H1 (cell line): ENCODE data around the gene KCNIP2. TPM values are rescaled to one million over a fixed set of nuclear protein-coding genes. Genes with fewer than 3 reads are reported as not detected.

Experiments
- CHD2 ChIP-seq: IDR thresholded peaks from 2 replicates; pipeline ENCODE4 v1.6.1; 2012; ENCODE audit warnings: low read length, improper control_type of control experiment
- EP300 ChIP-seq, 2 experiments: IDR thresholded peaks; 1 replicate in 1 of 2; 2 replicates in 1 of 2; pipeline ENCODE4 v1.6.1; 2011 to 2012; ENCODE audit warnings: low read depth in 2 of 2, low read length in 2 of 2, mild to moderate bottlenecking in 2 of 2, borderline replicate concordance in 1 of 2, inconsistent platforms in 1 of 2, moderate library complexity in 1 of 2
- GABPA ChIP-seq: IDR thresholded peaks from 2 replicates; pipeline ENCODE4 v1.6.1; 2011; ENCODE audit warnings: mild to moderate bottlenecking, low read length, moderate library complexity, borderline replicate concordance; ENCODE audit not compliant: insufficient read depth
- KDM5A ChIP-seq: fragments of 200-600 bp; IDR thresholded peaks from 2 replicates; pipeline ENCODE4 v1.7.1; 2012; ENCODE audit warnings: mild to moderate bottlenecking, low read length, inconsistent platforms, mixed read lengths
- PHF8 ChIP-seq: fragments of 200-600 bp; sonication (generic); conservative IDR thresholded peaks from 2 replicates; pipeline ENCODE4 v1.7.1; 2012; ENCODE audit warnings: low read depth, mild to moderate bottlenecking, inconsistent platforms, low read length, moderate library complexity
- SIX5 ChIP-seq: IDR thresholded peaks from 2 replicates; pipeline ENCODE4 v1.6.1; 2011; ENCODE audit warnings: mild to moderate bottlenecking, low read depth, low read length
- polyA plus RNA-seq, 7 experiments: library from polyadenylated mRNA; depleted of rRNA in 3 of 7; stranded (reverse) in 5 of 7; unstranded in 2 of 7; fragments of >200 nt in 5 of 7; fragments of 200-250 nt in 2 of 7; gene quantifications; 1 replicate in 5 of 7; 2 replicates in 1 of 7; 4 replicates in 1 of 7; pipeline versions ENCODE4 v1.2.1 to v1.2.3, GENCODE V29; 2011 to 2013; ENCODE audit warnings: missing spikeins in 2 of 7, mixed read lengths in 2 of 7
- total RNA-seq: library from RNA; stranded (reverse); fragmentation: NEBNext Ultra II Directional; extraction: Animal tissue kit (Norgen Biotek cat#: 25700); gene quantifications from 2 replicates; pipeline ENCODE4 v1.2.1, GENCODE V29; 2021

The KCNIP2 gene
- total and polyA plus RNA-seq, 2 of the 8 experiments (the other 6 are each of a cell fraction or from before 2014, with no cell fraction given) = 2.7 to 6.0 TPM

GRCh38 chr10:101803511-101803910, 40.1 kb downstream of the KCNIP2 start (continued):
- TF ChIP-seq PHF8 = no peak
- no peak for TF ChIP-seq CHD2
- no peak for TF ChIP-seq KDM5A
- TF ChIP-seq GABPA = no peak
- no peak for TF ChIP-seq EP300 (IDR thresholded peaks at IDR 0.05; ENCODE audit: borderline replicate concordance in 1 of 2, low read depth in 2 of 2, low read length in 2 of 2)
- TF ChIP-seq SIX5 = no peak
